Vagina (tissue), 2 donors: ENCODE results near the gene MED13L.

ENCODE experiments used
- CTCF ChIP-seq, 3 experiments: fragments of 450-650 bp in 2 of 3; fragments of 200-600 bp in 1 of 3; sonication (generic) in 1 of 3; IDR thresholded peaks; one replicate each; pipeline ENCODE4 v1.5.1; 2017 to 2019; ENCODE audit warnings: antibody characterized with exemption in 3 of 3, mild to moderate bottlenecking in 2 of 3, moderate library complexity in 2 of 3
- POLR2A ChIP-seq, 2 donors: fragments of 450-650 bp; IDR thresholded peaks; one replicate each; pipeline ENCODE4 v1.6.1; 2017; ENCODE audit warnings: antibody characterized with exemption in 2 of 2, mild to moderate bottlenecking in 2 of 2, moderate library complexity in 2 of 2

GRCh38 chr12:115943310-115943629, 334.2 kb downstream of the MED13L start:
- TF ChIP-seq CTCF (IDR thresholded peaks at IDR 0.05) (no peak), POLR2A (IDR thresholded peaks at IDR 0.05) (no peak)
